SJCRH30 (cell line): ENCODE results near the gene NUDT22. TPM values are rescaled to one million over a fixed set of nuclear protein-coding genes. Genes with fewer than 3 reads are reported as not detected.

ENCODE experiments used
- DNase-seq, 2 experiments: peaks; one replicate each; pipeline ENCODE4 v3.0.0-alpha.2; 2015 to 2020
- H3K27ac ChIP-seq: fragments of 250-450 bp; sonication (Bioruptor Pico); 2 replicates; pipeline ENCODE4 v1.5.1; 2020; ENCODE audit warnings: mild to moderate bottlenecking, moderate library complexity
- H3K27me3 ChIP-seq: fragments of 250-450 bp; sonication (Bioruptor Pico); 2 replicates; pipeline ENCODE4 v1.5.1; 2020; ENCODE audit warnings: mild to moderate bottlenecking, moderate library complexity
- H3K36me3 ChIP-seq: fragments of 250-450 bp; sonication (Bioruptor Pico); 2 replicates; pipeline ENCODE4 v1.5.1; 2020; ENCODE audit warnings: mild to moderate bottlenecking, moderate library complexity
- H3K4me1 ChIP-seq: fragments of 250-450 bp; sonication (Bioruptor Pico); 2 replicates; pipeline ENCODE4 v1.5.1; 2020; ENCODE audit warnings: mild to moderate bottlenecking, moderate library complexity
- H3K4me3 ChIP-seq: fragments of 250-450 bp; sonication (Bioruptor Pico); 2 replicates; pipeline ENCODE4 v1.5.1; 2020; ENCODE audit warnings: mild to moderate bottlenecking, moderate library complexity
- H3K9me3 ChIP-seq: fragments of 250-450 bp; sonication (Bioruptor Pico); replicated peaks from 2 replicates; pipeline ENCODE4 v1.5.1; 2020; ENCODE audit warnings: mild to moderate bottlenecking, moderate library complexity
- total RNA-seq: library from RNA; depleted of rRNA; stranded (reverse); fragments of >200 nt; shearing (Covaris generic); gene quantifications from 2 replicates; pipeline ENCODE4 v1.2.3, GENCODE V29; 2014; rRNA removed

Gene NUDT22
- 20.7 and 21.1 TPM in 2 replicates for total RNA-seq

- H3K36me3 ChIP-seq: no peaks in the 10 kb centered on the region; the same call in 1 of the 2 replicates
- H3K4me3 ChIP-seq: peak within 1 kb of the TSS; percentile 69
- no peaks in the 10 kb centered on the region for H3K27me3 ChIP-seq
- DNase-seq: peak; percentile 90 to 92
- H3K9me3 ChIP-seq: no peaks in the 10 kb centered on the region
- H3K27ac ChIP-seq: peak within 1 kb of the TSS; percentile 80
- H3K4me1 ChIP-seq: peaks cover 6% of the 10 kb centered on the region
Measured at GRCh38 chr11:64225608-64226506, at the start of gene NUDT22, which contains the start of gene TRPT1. Gene NUDT22, plus strand, starts transcription at chr11:64226274. Its CDS starts 379 bp downstream, at chr11:64226653. Gene TRPT1, minus strand, starts transcription at chr11:64226186. Its CDS starts 326 bp downstream, at chr11:64225860.

- Histone ChIP-seq H3K27ac (no peak overlapping the region), H3K4me3 (no peak overlapping the region), H3K9me3 (no peaks in the 10 kb centered on the region), H3K27me3 (no peaks in the 10 kb centered on the region), H3K36me3 (no peaks in the 10 kb centered on the region), H3K4me1 (peaks cover 8% of the 10 kb centered on the region)
- DNase-seq: no peak
Measured at GRCh38 chr11:64176751-64177150, 49.3 kb upstream of the NUDT22 start.

GRCh38 chr11:64178203-64178602, 47.9 kb upstream of the NUDT22 start:
- Histone ChIP-seq H3K9me3 (no peaks in the 10 kb centered on the region), H3K27me3 (no peaks in the 10 kb centered on the region), H3K4me1 (peaks cover 10% of the 10 kb centered on the region), H3K4me3 (no peak overlapping the region), H3K36me3 (no peaks in the 10 kb centered on the region), H3K27ac (no peak overlapping the region)
- no peak for DNase-seq

- DNase-seq: no peak
- Histone ChIP-seq H3K4me1 (peaks cover 10% of the 10 kb centered on the region), H3K9me3 (no peaks in the 10 kb centered on the region), H3K4me3 (no peak overlapping the region), H3K27ac (no peak overlapping the region), H3K27me3 (no peaks in the 10 kb centered on the region), H3K36me3 (no peaks in the 10 kb centered on the region)
Measured at GRCh38 chr11:64178951-64179639, 47.0 kb upstream of the NUDT22 start.

GRCh38 chr11:64180891-64181290, 45.2 kb upstream of the NUDT22 start:
- Histone ChIP-seq H3K36me3 (no peaks in the 10 kb centered on the region), H3K4me3 (peak overlapping the region; percentile 9; the same call in 1 of the 2 replicates), H3K27ac (peak overlapping the region; percentile 31; the same call in 1 of the 2 replicates), H3K27me3 (no peaks in the 10 kb centered on the region), H3K4me1 (peaks cover 10% of the 10 kb centered on the region), H3K9me3 (no peaks in the 10 kb centered on the region)
- DNase-seq: peak in 1 of 2 experiments; percentile 37

GRCh38 chr11:64181506-64182411, 44.3 kb upstream of the NUDT22 start:
- H3K9me3 ChIP-seq: no peaks in the 10 kb centered on the region
- no peaks in the 10 kb centered on the region for H3K27me3 ChIP-seq
- H3K27ac ChIP-seq: peak overlapping the region; percentile 31; the same call in 1 of the 2 replicates
- H3K4me3 ChIP-seq: peak overlapping the region; percentile 9; the same call in 1 of the 2 replicates
- peak; percentile 92 to 94 for DNase-seq
- peaks cover 10% of the 10 kb centered on the region for H3K4me1 ChIP-seq
- no peaks in the 10 kb centered on the region for H3K36me3 ChIP-seq

- no peak for DNase-seq
- H3K36me3 ChIP-seq: peaks cover 7% of the 10 kb centered on the region
- H3K9me3 ChIP-seq: no peaks in the 10 kb centered on the region
- peaks cover 10% of the 10 kb centered on the region for H3K4me1 ChIP-seq
- H3K27me3 ChIP-seq: no peaks in the 10 kb centered on the region
- H3K4me3 ChIP-seq: no peak overlapping the region
- no peak overlapping the region for H3K27ac ChIP-seq
Measured at GRCh38 chr11:64183890-64184289, 42.2 kb upstream of the NUDT22 start.

- Histone ChIP-seq H3K4me1 (peaks cover 10% of the 10 kb centered on the region), H3K4me3 (peak overlapping the region; percentile 71), H3K9me3 (no peaks in the 10 kb centered on the region), H3K36me3 (peaks cover 9% of the 10 kb centered on the region), H3K27me3 (no peaks in the 10 kb centered on the region), H3K27ac (peak overlapping the region; percentile 67)
- no peak for DNase-seq
Measured at GRCh38 chr11:64185175-64185692, 40.8 kb upstream of the NUDT22 start.

- Histone ChIP-seq H3K36me3 (peaks cover 15% of the 10 kb centered on the region), H3K4me1 (peaks cover 5% of the 10 kb centered on the region), H3K9me3 (no peaks in the 10 kb centered on the region), H3K27ac (peak within 1 kb of the TSS; percentile 67), H3K4me3 (peak within 1 kb of the TSS; percentile 71), H3K27me3 (no peaks in the 10 kb centered on the region)
- DNase-seq: peak; percentile 99
Measured at GRCh38 chr11:64185693-64186491, 40.2 kb upstream of the NUDT22 start, which contains the start of gene STIP1. Gene STIP1, plus strand, starts transcription at chr11:64186171. Its CDS starts 91 bp downstream, at chr11:64186262.

- Histone ChIP-seq H3K4me1 (peaks cover 4% of the 10 kb centered on the region; the same call in 1 of the 2 replicates), H3K36me3 (peaks cover 15% of the 10 kb centered on the region), H3K9me3 (no peaks in the 10 kb centered on the region), H3K27ac (no peak overlapping the region), H3K27me3 (no peaks in the 10 kb centered on the region), H3K4me3 (no peak overlapping the region)
- no peak for DNase-seq
Measured at GRCh38 chr11:64186492-64187165, 39.4 kb upstream of the NUDT22 start.

- no peak overlapping the region for H3K27ac ChIP-seq
- H3K27me3 ChIP-seq: no peaks in the 10 kb centered on the region
- H3K36me3 ChIP-seq: peaks cover 68% of the 10 kb centered on the region
- H3K4me3 ChIP-seq: no peak overlapping the region
- H3K9me3 ChIP-seq: no peaks in the 10 kb centered on the region
- DNase-seq: no peak
- no peaks in the 10 kb centered on the region for H3K4me1 ChIP-seq
Measured at GRCh38 chr11:64192434-64192833, 33.6 kb upstream of the NUDT22 start.

GRCh38 chr11:64196626-64197025, 29.4 kb upstream of the NUDT22 start:
- H3K27me3 ChIP-seq: no peaks in the 10 kb centered on the region
- no peaks in the 10 kb centered on the region for H3K9me3 ChIP-seq
- H3K4me3 ChIP-seq: no peak overlapping the region
- no peak for DNase-seq
- H3K36me3 ChIP-seq: peaks cover 87% of the 10 kb centered on the region
- H3K27ac ChIP-seq: no peak overlapping the region
- no peaks in the 10 kb centered on the region for H3K4me1 ChIP-seq

GRCh38 chr11:64198511-64198910, 27.6 kb upstream of the NUDT22 start:
- Histone ChIP-seq H3K4me1 (no peaks in the 10 kb centered on the region), H3K36me3 (peaks cover 90% of the 10 kb centered on the region), H3K4me3 (no peak overlapping the region), H3K27ac (no peak overlapping the region), H3K27me3 (no peaks in the 10 kb centered on the region), H3K9me3 (no peaks in the 10 kb centered on the region)
- DNase-seq: no peak
